ENCODE measurements around the gene MMP10. TPM values are rescaled to one million over a fixed set of nuclear protein-coding genes. Genes with fewer than 3 reads are reported as not detected.

MMP10 gene
- total and polyA plus RNA-seq, 2 of the 8 experiments (the other 6 are each of a cell fraction or from before 2014, with no cell fraction given) = 0.03 to 0.17 TPM

GRCh38 chr11:102757823-102758549, 22.4 kb downstream of the MMP10 start:
- FAIRE-seq (no peak), DNase-seq (ENCODE audit: low read depth in 1 of 2, low spot score in 2 of 2) (no peak)
- H3K4me3 ChIP-seq (ENCODE audit: extremely low read depth in 1 of 4, insufficient read depth in 2 of 4, low read depth in 3 of 4, low read length in 4 of 4) = no peak overlapping the region
- H4K8ac ChIP-seq (ENCODE audit: extremely low read depth, insufficient read depth, low read length) = no peak overlapping the region
- no peaks in the 10 kb centered on the region for H3K79me2 ChIP-seq (ENCODE audit: control insufficient read depth in 1 of 2, insufficient read depth in 2 of 2, low read length in 2 of 2)
- no peak overlapping the region for H2BK120ac ChIP-seq (replicated peaks; ENCODE audit: low read depth, low read length)
- H2BK12ac ChIP-seq (ENCODE audit: low read depth, low read length) = no peak overlapping the region
- no peak overlapping the region for H3K14ac ChIP-seq (ENCODE audit: insufficient read length)
- H3K18ac ChIP-seq (ENCODE audit: extremely low read depth, low read length) = no peak overlapping the region
- ChIA-PET POLR2A (ENCODE audit: partially characterized antibody) (no interaction called here), CTCF (ENCODE audit: partially characterized antibody) (interaction anchor here (0.9 kb wide), 2 partner anchors 23 kb away, joined by 3 read pairs; partner anchors contain the start of gene MMP10)
- H3K79me1 ChIP-seq (ENCODE audit: low read depth, low read length) = no peaks in the 10 kb centered on the region
- no peaks in the 10 kb centered on the region for H3K9me3 ChIP-seq (ENCODE audit: insufficient read depth in 2 of 2, low read depth in 1 of 2, low read length in 1 of 2)
- no peak overlapping the region for H2AK5ac ChIP-seq (ENCODE audit: low read depth, low read length)
- H3K4ac ChIP-seq (replicated peaks; ENCODE audit: insufficient read length, low read depth, low read length) = no peak overlapping the region
- H3K4me2 ChIP-seq (ENCODE audit: insufficient read depth in 1 of 2, low read depth in 2 of 2, low read length in 2 of 2) = no peak overlapping the region
- H4K20me1 ChIP-seq (replicated peaks in 1 of 2; ENCODE audit: control insufficient read depth in 1 of 2, insufficient read depth in 2 of 2, low read length in 2 of 2) = no peaks in the 10 kb centered on the region
- no peak overlapping the region for H4K5ac ChIP-seq (ENCODE audit: insufficient read length, low read depth, low read length)
- TF ChIP-seq EZH2 (IDR thresholded peaks at IDR 0.05; ENCODE audit: low read depth, low read length, severe bottlenecking) (no peak), ATF2 (IDR thresholded peaks at IDR 0.05; ENCODE audit: low read length) (no peak), RXRA (IDR thresholded peaks at IDR 0.05; ENCODE audit: insufficient read depth, low read depth, low read length) (no peak), CBX8 (IDR thresholded peaks at IDR 0.05; ENCODE audit: borderline replicate concordance, low read depth, low read length) (no peak), RNF2 (IDR thresholded peaks at IDR 0.05; ENCODE audit: borderline replicate concordance, low read depth, low read length, missing control alignments, poor library complexity, severe bottlenecking) (no peak), SP4 (IDR thresholded peaks at IDR 0.05; ENCODE audit: low read length) (no peak)
- H3K4me1 ChIP-seq (replicated peaks in 1 of 4; ENCODE audit: control insufficient read depth in 3 of 4, insufficient read depth in 4 of 4, low read length in 3 of 4) = peaks cover 0 to 8% (median 4%) of the 10 kb centered on the region in 4 experiments; a peak in 2 of 7 replicates
- no peak overlapping the region for H3K27ac ChIP-seq (ENCODE audit: low read depth, low read length)
- no peak overlapping the region for H2AFZ ChIP-seq (ENCODE audit: low read length)
- no peaks in the 10 kb centered on the region for H3K23me2 ChIP-seq (ENCODE audit: low read depth, low read length)
- no peak overlapping the region for H2BK20ac ChIP-seq (ENCODE audit: low read length)
- 100% methylated on average over 2 of the region's 2 CpGs; no CpG with 5 or more reads in 1 of the 2 experiments for WGBS, 2 experiments (ENCODE audit: extremely low coverage in 1 of 2, insufficient coverage in 1 of 2, insufficient read length in 1 of 2, insufficient replicate concordance in 2 of 2, low coverage in 1 of 2, low lambda C conversion rate in 2 of 2, missing lambda C conversion rate in 1 of 2)
- H3K36me3 ChIP-seq (ENCODE audit: control insufficient read depth in 2 of 4, insufficient read depth in 4 of 4, low read length in 3 of 4) = peaks cover 0 to 5% (median 0%) of the 10 kb centered on the region in 4 experiments; a peak in 2 of 8 replicates
- no peaks in the 10 kb centered on the region for H3K27me3 ChIP-seq (replicated peaks in 1 of 4; ENCODE audit: control insufficient read depth in 3 of 4, extremely low read depth in 1 of 4, insufficient read depth in 3 of 4, low read length in 3 of 4)
- H4K91ac ChIP-seq (replicated peaks; ENCODE audit: insufficient read length, low read length) = no peak overlapping the region
- H2BK5ac ChIP-seq (ENCODE audit: low read depth, low read length) = no peak overlapping the region
- H3K9ac ChIP-seq (replicated peaks in 1 of 4; ENCODE audit: extremely low read depth in 1 of 4, low read depth in 3 of 4, low read length in 3 of 4) = no peak overlapping the region
- no peak overlapping the region for H3K23ac ChIP-seq (ENCODE audit: insufficient read length)
- no peak overlapping the region for H2BK15ac ChIP-seq (ENCODE audit: low read length)
- no peak overlapping the region for H3K56ac ChIP-seq (replicated peaks; ENCODE audit: insufficient read length, low read depth, low read length)
